Mammary epithelial cell (primary cell): ENCODE measurements around the gene RBBP9.

Experiments
- EZH2 ChIP-seq: IDR thresholded peaks from 2 replicates; pipeline ENCODE4 v1.6.1; 2012; ENCODE audit warnings: low read length, inconsistent platforms, borderline replicate concordance
- TF ChIP-seq, protein P1 (sequence below), 2 donors: IDR thresholded peaks in 1 of 2; conservative IDR thresholded peaks in 1 of 2; 2 replicates each; pipeline ENCODE4 v1.5.1; 2011 to 2012; ENCODE audit warnings: inconsistent platforms in 2 of 2, low read length in 2 of 2, mild to moderate bottlenecking in 2 of 2, control low read depth in 1 of 2, low read depth in 1 of 2; ENCODE audit not compliant: insufficient read depth in 1 of 2; ENCODE audit errors: extremely low read depth in 1 of 2

DNA sequence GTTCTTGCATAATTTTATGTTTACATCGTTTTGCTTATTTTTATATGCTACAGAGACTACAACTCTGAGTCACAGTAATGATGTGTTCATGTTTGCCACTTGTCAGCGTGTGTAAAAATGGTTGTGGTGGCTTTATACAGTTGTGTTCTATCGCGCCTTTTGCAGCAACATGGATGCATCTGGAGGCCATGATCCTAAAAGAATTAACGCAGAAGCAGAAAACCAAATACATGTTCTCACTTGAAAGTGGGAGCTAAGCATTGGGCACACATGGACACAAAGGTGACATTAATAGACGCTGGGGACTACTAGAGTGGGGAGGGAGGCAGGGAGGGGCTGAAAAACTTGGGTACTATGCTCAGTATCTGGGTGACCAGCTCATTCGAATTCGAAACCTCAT lies 9.7 kb upstream of the RBBP9 start:
- TF ChIP-seq, protein P1, sequence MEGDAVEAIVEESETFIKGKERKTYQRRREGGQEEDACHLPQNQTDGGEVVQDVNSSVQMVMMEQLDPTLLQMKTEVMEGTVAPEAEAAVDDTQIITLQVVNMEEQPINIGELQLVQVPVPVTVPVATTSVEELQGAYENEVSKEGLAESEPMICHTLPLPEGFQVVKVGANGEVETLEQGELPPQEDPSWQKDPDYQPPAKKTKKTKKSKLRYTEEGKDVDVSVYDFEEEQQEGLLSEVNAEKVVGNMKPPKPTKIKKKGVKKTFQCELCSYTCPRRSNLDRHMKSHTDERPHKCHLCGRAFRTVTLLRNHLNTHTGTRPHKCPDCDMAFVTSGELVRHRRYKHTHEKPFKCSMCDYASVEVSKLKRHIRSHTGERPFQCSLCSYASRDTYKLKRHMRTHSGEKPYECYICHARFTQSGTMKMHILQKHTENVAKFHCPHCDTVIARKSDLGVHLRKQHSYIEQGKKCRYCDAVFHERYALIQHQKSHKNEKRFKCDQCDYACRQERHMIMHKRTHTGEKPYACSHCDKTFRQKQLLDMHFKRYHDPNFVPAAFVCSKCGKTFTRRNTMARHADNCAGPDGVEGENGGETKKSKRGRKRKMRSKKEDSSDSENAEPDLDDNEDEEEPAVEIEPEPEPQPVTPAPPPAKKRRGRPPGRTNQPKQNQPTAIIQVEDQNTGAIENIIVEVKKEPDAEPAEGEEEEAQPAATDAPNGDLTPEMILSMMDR (conservative IDR thresholded peaks at IDR 0.05 in 1 of 2, IDR thresholded peaks at IDR 0.05 in 1 of 2; ENCODE audit: extremely low read depth in 1 of 2, insufficient read depth in 1 of 2, low read depth in 1 of 2, low read length in 2 of 2), result no peak
- no peak for TF ChIP-seq EZH2
